GM18861 (cell line): ENCODE data around the gene SKIC3.

ENCODE experiments used
- ATAC-seq: cut with Tn5 transposase; IDR thresholded peaks from one replicate; pipeline ENCODE4 v1.9.1; 2021; ENCODE audit not compliant: unreplicated experiment

The SKIC3 gene

GRCh38 chr5:95532415-95532814 lies 22.4 kb downstream of the SKIC3 start:
- ATAC-seq: no peak

- no peak for ATAC-seq
Measured at GRCh38 chr5:95531491-95531890, 23.3 kb downstream of the SKIC3 start.

GRCh38 chr5:95530416-95530815 lies 24.4 kb downstream of the SKIC3 start:
- no peak for ATAC-seq

- no peak for ATAC-seq
Measured at GRCh38 chr5:95528565-95528964, 26.2 kb downstream of the SKIC3 start.

- no peak for ATAC-seq
Measured at GRCh38 chr5:95526871-95527270, 27.9 kb downstream of the SKIC3 start.

- ATAC-seq: no peak
Measured at GRCh38 chr5:95524423-95524822, 30.4 kb downstream of the SKIC3 start.

GRCh38 chr5:95520206-95520605 lies 34.6 kb downstream of the SKIC3 start:
- no peak for ATAC-seq

GRCh38 chr5:95519681-95520080 lies 35.1 kb downstream of the SKIC3 start:
- no peak for ATAC-seq

GRCh38 chr5:95519151-95519550 lies 35.6 kb downstream of the SKIC3 start:
- ATAC-seq: no peak

GRCh38 chr5:95518417-95518816 lies 36.4 kb downstream of the SKIC3 start:
- no peak for ATAC-seq

GRCh38 chr5:95511606-95512005 lies 43.2 kb downstream of the SKIC3 start:
- ATAC-seq: no peak

- no peak for ATAC-seq
Measured at GRCh38 chr5:95508550-95508949, 46.2 kb downstream of the SKIC3 start.
